Activated T-cell treated with anti-CD3 and anti-CD28 coated beads, Interleukin-2, amount 50 U/mL, for 72 hours (primary cell): ENCODE measurements around the gene DKK1. TPM values are rescaled to one million over a fixed set of nuclear protein-coding genes. Genes with fewer than 3 reads are reported as not detected.
"Not testable (repeated sequence)": the region's sequence is repeated elsewhere in the genome, so short reads cannot be mapped to it uniquely, and the experiment has no call there.

Experiments used
- ATAC-seq, 2 donors: fragments of 150-1000 bp; cut with Tn5 transposase; replicated peaks in 1 of 2; 2 replicates each; pipeline ENCODE4 v1.10.0; 2021; ENCODE audit warnings: moderate library complexity in 2 of 2, mild to moderate bottlenecking in 1 of 2
- DNase-seq, 2 donors: peaks; one replicate each; pipeline ENCODE4 v3.0.0; 2021 to 2022; ENCODE audit warnings: mixed read lengths in 1 of 2
- H3K27ac Mint-ChIP-seq: one replicate; pipeline ENCODE4 v1.8.0; 2022; ENCODE audit warnings: mild to moderate bottlenecking, moderate library complexity, mixed read lengths
- H3K27me3 Mint-ChIP-seq: one replicate; pipeline ENCODE4 v1.8.0; 2022; ENCODE audit warnings: low read depth, mixed read lengths
- H3K36me3 Mint-ChIP-seq, 2 donors: one replicate each; pipeline ENCODE4 v1.8.0; 2022; ENCODE audit warnings: mixed read lengths in 2 of 2, mild to moderate bottlenecking in 1 of 2; ENCODE audit not compliant: insufficient read depth in 2 of 2
- H3K4me1 Mint-ChIP-seq: one replicate; pipeline ENCODE4 v1.8.0; 2022; ENCODE audit warnings: low read depth, mixed read lengths
- H3K4me3 Mint-ChIP-seq, 2 donors: one replicate each; pipeline ENCODE4 v1.8.0; 2022; ENCODE audit warnings: mild to moderate bottlenecking in 2 of 2, mixed read lengths in 2 of 2, moderate library complexity in 2 of 2
- H3K9me3 Mint-ChIP-seq, 2 donors: one replicate each; pipeline ENCODE4 v1.8.0; 2022; ENCODE audit warnings: mixed read lengths in 2 of 2
- total RNA-seq, 2 donors: library from RNA; stranded (reverse); gene quantifications; one replicate each; pipeline ENCODE4 v1.2.3, GENCODE V29; 2022

The DKK1 gene
- total RNA-seq, 2 donors from 2014 or later: not detected

- Mint-ChIP-seq H3K9me3 (peaks cover 0 to 3% of the 10 kb centered on the region in 2 donors), H3K27ac (no peak overlapping the region), H3K27me3 (no peaks in the 10 kb centered on the region), H3K4me3 (no peak overlapping the region), H3K4me1 (no peaks in the 10 kb centered on the region), H3K36me3 (peaks cover 0 to 2% of the 10 kb centered on the region in 2 donors)
- DNase-seq (no peak), ATAC-seq (no peak)
Measured at GRCh38 chr10:52357971-52358370, 43.9 kb downstream of the DKK1 start.

GRCh38 chr10:52359441-52359840 lies 45.4 kb downstream of the DKK1 start:
- ATAC-seq: no peak
- DNase-seq: no peak
- no peak overlapping the region for H3K27ac Mint-ChIP-seq
- no peak overlapping the region for H3K4me3 Mint-ChIP-seq
- H3K27me3 Mint-ChIP-seq: no peaks in the 10 kb centered on the region
- no peaks in the 10 kb centered on the region for H3K4me1 Mint-ChIP-seq
- peaks cover 0 to 3% of the 10 kb centered on the region in 2 donors for H3K9me3 Mint-ChIP-seq
- peaks cover 0 to 2% of the 10 kb centered on the region in 2 donors for H3K36me3 Mint-ChIP-seq

- H3K27ac Mint-ChIP-seq, H3K27me3 Mint-ChIP-seq, DNase-seq, H3K4me1 Mint-ChIP-seq, H3K4me3 Mint-ChIP-seq, H3K9me3 Mint-ChIP-seq, H3K36me3 Mint-ChIP-seq, ATAC-seq: not testable (repeated sequence)
Measured at GRCh38 chr10:52365547-52366432, 51.7 kb downstream of the DKK1 start.
